Panc1 (cell line): ENCODE data around the gene MAP7. TPM values are rescaled to one million over a fixed set of nuclear protein-coding genes. Genes with fewer than 3 reads are reported as not detected.

ENCODE experiments used
- ATAC-seq: fragments of 200-7000 bp; cut with Tn5 transposase; 2 replicates; pipeline ENCODE4 v1.9.1; 2020; ENCODE audit warnings: mild to moderate bottlenecking, moderate library complexity
- BruUV-seq: library from RNA; stranded (reverse); fragments of 400-500 nt; replicated peaks from 2 replicates; lab custom pipeline; 2021; lab: Mats Ljungman, UMichigan
- CTCF ChIA-PET: fragments of 300-600 bp; sonication (Branson Sonifier 250); formaldehyde crosslinking; loops from one replicate; lab custom pipeline; 2022; ENCODE audit warnings: antibody characterized with exemption; lab: Charles Lee
- POLR2A ChIA-PET: fragments of 300-600 bp; sonication (Branson Sonifier 250); formaldehyde crosslinking; loops from one replicate; lab custom pipeline; 2022; ENCODE audit warnings: antibody characterized with exemption; lab: Charles Lee
- DNase-seq: peaks from one replicate; pipeline ENCODE4 v3.0.0-alpha.2; 2010; ENCODE audit warnings: low read depth, low spot score
- H3K27ac ChIP-seq: 2 replicates; pipeline ENCODE4 v1.5.1; 2011; ENCODE audit warnings: mild to moderate bottlenecking, low read length, inconsistent platforms
- H3K27me3 ChIP-seq: fragments of 200-500 bp; sonication (Bioruptor generic); 2 replicates; pipeline ENCODE4 v1.6.0; 2014; ENCODE audit warnings: low read length, inconsistent platforms; ENCODE audit not compliant: control insufficient read depth, insufficient read depth
- H3K36me3 ChIP-seq: fragments of 200-500 bp; sonication (Bioruptor generic); 2 replicates; pipeline ENCODE4 v1.5.1; 2014; ENCODE audit warnings: inconsistent platforms, mild to moderate bottlenecking, low read length, moderate library complexity; ENCODE audit not compliant: control insufficient read depth, insufficient read depth
- H3K4me1 ChIP-seq: 2 replicates; pipeline ENCODE4 v1.5.1; 2011; ENCODE audit warnings: inconsistent platforms, mild to moderate bottlenecking, low read length, moderate library complexity; ENCODE audit not compliant: control insufficient read depth, insufficient read depth
- H3K4me3 ChIP-seq, 2 experiments: 2 replicates each; pipeline ENCODE4 v1.5.1; 2011 to 2012; ENCODE audit warnings: low read depth in 2 of 2, low read length in 2 of 2, mild to moderate bottlenecking in 2 of 2, inconsistent platforms in 1 of 2, moderate library complexity in 1 of 2
- H3K9me3 ChIP-seq: fragments of 200-500 bp; sonication (Bioruptor generic); 2 replicates; pipeline ENCODE4 v1.5.1; 2014; ENCODE audit warnings: low read depth, mild to moderate bottlenecking, inconsistent platforms, low read length, moderate library complexity; ENCODE audit not compliant: control insufficient read depth, insufficient read depth
- POLR2AphosphoS5 ChIP-seq: IDR thresholded peaks from 2 replicates; pipeline ENCODE4 v1.6.1; 2012; ENCODE audit warnings: mild to moderate bottlenecking, low read depth, low read length, moderate library complexity
- SIN3A ChIP-seq: IDR thresholded peaks from 2 replicates; pipeline ENCODE4 v1.6.1; 2012; ENCODE audit warnings: low read depth, mild to moderate bottlenecking, low read length, moderate library complexity, borderline replicate concordance; ENCODE audit not compliant: insufficient read depth
- TCF7L2 ChIP-seq: IDR thresholded peaks from 2 replicates; pipeline ENCODE4 v1.6.1; 2011; ENCODE audit warnings: mild to moderate bottlenecking, low read depth, low read length, inconsistent platforms
- in situ Hi-C: cut with HindIII; loops from 2 replicates; pipeline ENCODE4 v1.10.0; 2016; ENCODE audit warnings: low sequenced_read_pairs, low pct_unique_long_range_greater_than_20kb
- intact Hi-C: fragments of 100-400 bp; cut with micrococcal nuclease; formaldehyde crosslinking; loops from one replicate; pipeline ENCODE4 v1.10.0; 2022; ENCODE audit not compliant: unreplicated experiment
- total RNA-seq: library from RNA; stranded (reverse); gene quantifications from one replicate; pipeline ENCODE4 v1.2.1, GENCODE V29; 2021; ENCODE audit not compliant: unreplicated experiment
- TF ChIP-seq, protein P1 (sequence below), 2 experiments: IDR thresholded peaks; 2 replicates each; pipeline ENCODE4 v1.6.1; 2011 to 2012; ENCODE audit warnings: low read depth in 2 of 2, control low read depth in 1 of 2, low read length in 1 of 2, mild to moderate bottlenecking in 1 of 2, moderate library complexity in 1 of 2; ENCODE audit not compliant: insufficient read depth in 1 of 2
- TF ChIP-seq, protein P2 (sequence below): fragments of 450-650 bp; IDR thresholded peaks from 2 replicates; pipeline ENCODE4 v1.5.1; 2017; ENCODE audit warnings: mild to moderate bottlenecking

The MAP7 gene
- total RNA-seq, 1 experiment from 2014 or later = 1.8 TPM

DNA sequence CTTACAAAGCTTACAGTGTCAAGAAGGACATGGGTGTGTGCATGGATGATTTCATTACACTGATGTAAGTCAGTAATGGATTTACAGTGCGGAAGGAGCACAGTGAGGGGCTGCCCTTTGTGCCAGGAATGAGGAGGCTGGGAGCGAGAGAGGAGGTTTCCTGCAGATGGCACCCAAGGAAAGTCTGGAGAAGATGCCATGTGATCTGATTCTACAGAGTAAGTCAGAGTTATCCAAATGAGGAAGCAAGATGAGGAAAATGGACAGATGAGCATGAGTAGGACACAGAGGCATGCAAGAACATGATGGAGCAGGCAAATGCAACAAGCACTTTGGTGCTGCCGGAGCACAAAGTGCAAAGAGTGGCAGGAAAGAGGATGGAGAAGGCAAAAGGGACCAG, 29.7 kb downstream of the MAP7 start:
- no peaks in the 10 kb centered on the region for H3K9me3 ChIP-seq
- no peak overlapping the region for H3K27ac ChIP-seq
- H3K36me3 ChIP-seq = no peaks in the 10 kb centered on the region
- no peak for DNase-seq
- BruUV-seq = no TSS peak
- no peak overlapping the region for H3K4me3 ChIP-seq
- ATAC-seq = no peak
- POLR2A ChIA-PET = no interaction called here
- peaks cover 2% of the 10 kb centered on the region; the same call in 1 of the 2 replicates for H3K4me1 ChIP-seq
- H3K27me3 ChIP-seq = no peaks in the 10 kb centered on the region
- no peak for TF ChIP-seq TCF7L2
- TF ChIP-seq, protein P1, sequence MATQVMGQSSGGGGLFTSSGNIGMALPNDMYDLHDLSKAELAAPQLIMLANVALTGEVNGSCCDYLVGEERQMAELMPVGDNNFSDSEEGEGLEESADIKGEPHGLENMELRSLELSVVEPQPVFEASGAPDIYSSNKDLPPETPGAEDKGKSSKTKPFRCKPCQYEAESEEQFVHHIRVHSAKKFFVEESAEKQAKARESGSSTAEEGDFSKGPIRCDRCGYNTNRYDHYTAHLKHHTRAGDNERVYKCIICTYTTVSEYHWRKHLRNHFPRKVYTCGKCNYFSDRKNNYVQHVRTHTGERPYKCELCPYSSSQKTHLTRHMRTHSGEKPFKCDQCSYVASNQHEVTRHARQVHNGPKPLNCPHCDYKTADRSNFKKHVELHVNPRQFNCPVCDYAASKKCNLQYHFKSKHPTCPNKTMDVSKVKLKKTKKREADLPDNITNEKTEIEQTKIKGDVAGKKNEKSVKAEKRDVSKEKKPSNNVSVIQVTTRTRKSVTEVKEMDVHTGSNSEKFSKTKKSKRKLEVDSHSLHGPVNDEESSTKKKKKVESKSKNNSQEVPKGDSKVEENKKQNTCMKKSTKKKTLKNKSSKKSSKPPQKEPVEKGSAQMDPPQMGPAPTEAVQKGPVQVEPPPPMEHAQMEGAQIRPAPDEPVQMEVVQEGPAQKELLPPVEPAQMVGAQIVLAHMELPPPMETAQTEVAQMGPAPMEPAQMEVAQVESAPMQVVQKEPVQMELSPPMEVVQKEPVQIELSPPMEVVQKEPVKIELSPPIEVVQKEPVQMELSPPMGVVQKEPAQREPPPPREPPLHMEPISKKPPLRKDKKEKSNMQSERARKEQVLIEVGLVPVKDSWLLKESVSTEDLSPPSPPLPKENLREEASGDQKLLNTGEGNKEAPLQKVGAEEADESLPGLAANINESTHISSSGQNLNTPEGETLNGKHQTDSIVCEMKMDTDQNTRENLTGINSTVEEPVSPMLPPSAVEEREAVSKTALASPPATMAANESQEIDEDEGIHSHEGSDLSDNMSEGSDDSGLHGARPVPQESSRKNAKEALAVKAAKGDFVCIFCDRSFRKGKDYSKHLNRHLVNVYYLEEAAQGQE (IDR thresholded peaks at IDR 0.05; ENCODE audit: insufficient read depth in 1 of 2, low read depth in 2 of 2, low read length in 1 of 2) = no peak
- TF ChIP-seq, protein P2, sequence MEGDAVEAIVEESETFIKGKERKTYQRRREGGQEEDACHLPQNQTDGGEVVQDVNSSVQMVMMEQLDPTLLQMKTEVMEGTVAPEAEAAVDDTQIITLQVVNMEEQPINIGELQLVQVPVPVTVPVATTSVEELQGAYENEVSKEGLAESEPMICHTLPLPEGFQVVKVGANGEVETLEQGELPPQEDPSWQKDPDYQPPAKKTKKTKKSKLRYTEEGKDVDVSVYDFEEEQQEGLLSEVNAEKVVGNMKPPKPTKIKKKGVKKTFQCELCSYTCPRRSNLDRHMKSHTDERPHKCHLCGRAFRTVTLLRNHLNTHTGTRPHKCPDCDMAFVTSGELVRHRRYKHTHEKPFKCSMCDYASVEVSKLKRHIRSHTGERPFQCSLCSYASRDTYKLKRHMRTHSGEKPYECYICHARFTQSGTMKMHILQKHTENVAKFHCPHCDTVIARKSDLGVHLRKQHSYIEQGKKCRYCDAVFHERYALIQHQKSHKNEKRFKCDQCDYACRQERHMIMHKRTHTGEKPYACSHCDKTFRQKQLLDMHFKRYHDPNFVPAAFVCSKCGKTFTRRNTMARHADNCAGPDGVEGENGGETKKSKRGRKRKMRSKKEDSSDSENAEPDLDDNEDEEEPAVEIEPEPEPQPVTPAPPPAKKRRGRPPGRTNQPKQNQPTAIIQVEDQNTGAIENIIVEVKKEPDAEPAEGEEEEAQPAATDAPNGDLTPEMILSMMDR = no peak
- no peak for TF ChIP-seq SIN3A
- TF ChIP-seq POLR2AphosphoS5 = no peak
- CTCF ChIA-PET = interaction anchor here (0.5 kb wide), 1 partner anchor 25 kb away, joined by 5 read pairs; no protein-coding TSS in a partner anchor
- intact Hi-C loops (no loop called here), in situ Hi-C loops (no loop called here)

DNA sequence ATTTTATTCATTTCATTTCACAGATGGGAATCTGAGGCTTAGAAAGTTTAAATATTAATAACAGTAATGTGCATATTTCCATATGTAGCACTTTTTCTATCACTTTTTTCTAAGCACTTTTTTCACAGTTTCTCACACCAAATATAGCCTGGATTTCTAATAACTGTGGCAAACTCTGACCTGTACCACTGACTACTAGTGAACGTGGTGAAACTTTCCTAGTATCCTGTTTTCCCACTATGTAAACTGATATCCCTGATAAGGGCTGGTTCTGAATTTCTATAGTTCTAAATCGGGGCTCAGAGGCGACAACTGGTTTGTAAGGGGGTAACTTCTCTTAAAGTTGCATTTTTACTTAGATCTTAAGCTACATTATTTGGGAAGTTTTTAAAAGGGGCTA, 32.6 kb downstream of the MAP7 start:
- no peak for ATAC-seq
- BruUV-seq = no TSS peak
- Histone ChIP-seq H3K27ac (no peak overlapping the region), H3K4me1 (no peaks in the 10 kb centered on the region), H3K4me3 (no peak overlapping the region), H3K36me3 (no peaks in the 10 kb centered on the region), H3K27me3 (no peaks in the 10 kb centered on the region), H3K9me3 (no peaks in the 10 kb centered on the region)
- POLR2A ChIA-PET = no interaction called here
- intact Hi-C loops = no loop called here
- DNase-seq = no peak
- CTCF ChIA-PET = no interaction called here
- TF ChIP-seq, protein P2 = no peak
- TF ChIP-seq POLR2AphosphoS5 (no peak), SIN3A (no peak)
- in situ Hi-C loops = no loop called here
